ENCODE data around the gene DMD. TPM values are rescaled to one million over a fixed set of nuclear protein-coding genes. Genes with fewer than 3 reads are reported as not detected.

The DMD gene
- polyA plus RNA-seq, 3 donors: 17.3 to 18.8 (median 18.0) TPM

DNA sequence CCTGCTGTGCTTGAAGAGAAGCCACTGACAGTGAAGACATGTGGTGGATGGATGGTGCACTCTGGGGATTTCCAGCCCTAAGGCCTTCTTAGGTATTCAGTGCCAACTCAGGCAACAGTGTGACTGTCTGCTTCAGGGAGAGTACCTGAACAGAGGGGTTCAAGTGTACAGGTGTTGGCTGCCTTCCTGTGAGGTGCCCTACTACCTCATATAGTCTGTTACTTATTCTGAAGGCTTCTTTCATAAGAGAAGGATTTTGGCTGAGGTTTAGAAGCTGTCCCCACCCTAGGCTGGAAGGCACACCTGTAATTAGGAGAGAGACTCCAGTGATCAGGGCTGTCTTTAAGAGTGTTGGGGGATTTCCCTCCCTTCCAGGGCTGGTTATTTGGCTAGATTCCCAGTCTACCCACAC lies 2141.3 kb downstream of the DMD start:
- no peak for DNase-seq (ENCODE audit: extremely low read depth in 1 of 11, low read depth in 9 of 11, low spot score in 4 of 11)
